Measurements from ENCODE around the gene NLRP4.

NLRP4 gene, protein sequence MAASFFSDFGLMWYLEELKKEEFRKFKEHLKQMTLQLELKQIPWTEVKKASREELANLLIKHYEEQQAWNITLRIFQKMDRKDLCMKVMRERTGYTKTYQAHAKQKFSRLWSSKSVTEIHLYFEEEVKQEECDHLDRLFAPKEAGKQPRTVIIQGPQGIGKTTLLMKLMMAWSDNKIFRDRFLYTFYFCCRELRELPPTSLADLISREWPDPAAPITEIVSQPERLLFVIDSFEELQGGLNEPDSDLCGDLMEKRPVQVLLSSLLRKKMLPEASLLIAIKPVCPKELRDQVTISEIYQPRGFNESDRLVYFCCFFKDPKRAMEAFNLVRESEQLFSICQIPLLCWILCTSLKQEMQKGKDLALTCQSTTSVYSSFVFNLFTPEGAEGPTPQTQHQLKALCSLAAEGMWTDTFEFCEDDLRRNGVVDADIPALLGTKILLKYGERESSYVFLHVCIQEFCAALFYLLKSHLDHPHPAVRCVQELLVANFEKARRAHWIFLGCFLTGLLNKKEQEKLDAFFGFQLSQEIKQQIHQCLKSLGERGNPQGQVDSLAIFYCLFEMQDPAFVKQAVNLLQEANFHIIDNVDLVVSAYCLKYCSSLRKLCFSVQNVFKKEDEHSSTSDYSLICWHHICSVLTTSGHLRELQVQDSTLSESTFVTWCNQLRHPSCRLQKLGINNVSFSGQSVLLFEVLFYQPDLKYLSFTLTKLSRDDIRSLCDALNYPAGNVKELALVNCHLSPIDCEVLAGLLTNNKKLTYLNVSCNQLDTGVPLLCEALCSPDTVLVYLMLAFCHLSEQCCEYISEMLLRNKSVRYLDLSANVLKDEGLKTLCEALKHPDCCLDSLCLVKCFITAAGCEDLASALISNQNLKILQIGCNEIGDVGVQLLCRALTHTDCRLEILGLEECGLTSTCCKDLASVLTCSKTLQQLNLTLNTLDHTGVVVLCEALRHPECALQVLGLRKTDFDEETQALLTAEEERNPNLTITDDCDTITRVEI

DNA sequence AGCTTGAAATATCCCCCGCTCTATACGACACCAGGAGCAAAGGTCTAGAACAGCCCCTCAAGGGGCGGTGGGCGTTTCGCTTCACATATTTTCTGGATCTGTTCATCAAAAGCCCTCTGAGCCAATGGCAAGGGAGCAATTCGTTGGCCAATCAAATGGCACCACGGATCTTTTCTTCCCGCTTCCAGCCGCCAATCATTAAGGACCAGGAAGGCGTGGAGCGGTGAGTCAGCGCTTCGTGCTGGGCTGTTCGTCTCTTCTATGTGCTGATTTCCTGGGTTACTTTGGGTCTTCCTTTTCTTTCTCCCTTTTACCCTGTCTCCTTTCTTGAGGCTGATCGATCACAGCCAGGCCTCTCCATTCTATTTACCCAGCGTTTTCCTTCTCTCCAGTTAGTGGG lies at the start of gene NLRP4:
Gene NLRP4 (plus strand): TSS at position 201 of the 400 bp plus-strand sequence. CDS start 15,541 bp downstream, outside the sequence.
- no peak for DNase-seq

GRCh38 chr19:55795021-55795420 lies 41.3 kb upstream of the NLRP4 start:
- no peak for DNase-seq

DNA sequence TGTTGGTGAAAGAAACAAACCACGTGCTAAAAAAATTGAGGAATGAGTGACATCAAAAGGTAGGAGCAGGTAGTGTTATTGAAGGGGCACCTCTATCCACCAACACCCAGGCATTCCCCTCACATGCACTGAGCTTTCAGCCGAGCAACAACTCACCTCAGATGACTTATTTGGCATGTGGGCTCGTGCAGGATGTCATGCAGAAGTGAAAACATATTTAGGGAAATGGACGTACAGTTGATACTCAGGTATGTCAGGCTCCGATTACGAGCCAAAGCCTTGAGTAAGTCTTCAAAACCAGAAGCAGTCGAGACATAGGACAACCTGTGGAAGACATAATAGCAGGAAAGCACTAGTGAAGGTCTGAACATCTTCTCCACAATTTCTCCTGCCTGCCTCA lies 34.9 kb upstream of the NLRP4 start:
- DNase-seq = no peak

DNA sequence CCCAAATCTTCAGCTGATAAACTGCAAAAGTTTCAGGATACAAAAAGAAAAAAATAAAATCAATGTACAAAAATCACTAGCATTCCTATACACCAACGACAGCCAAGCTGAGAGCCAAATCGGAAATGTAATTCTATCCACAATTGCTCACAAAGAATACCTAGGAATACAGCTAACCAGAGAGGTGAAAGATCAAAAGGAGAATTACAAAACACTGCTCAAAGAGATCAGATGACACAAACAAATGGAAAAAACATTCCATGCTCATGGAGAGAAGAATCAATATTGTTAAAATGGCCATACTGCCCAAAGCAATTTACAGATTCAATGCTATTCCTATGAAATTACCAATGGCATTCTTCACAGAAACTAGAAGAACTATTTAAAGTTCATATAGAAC lies 34.1 kb upstream of the NLRP4 start:
- no peak for DNase-seq

GRCh38 chr19:55809381-55810058 lies 26.8 kb upstream of the NLRP4 start:
- peak; percentile 91 for DNase-seq

- no peak for DNase-seq
Observed at GRCh38 chr19:55811340-55811739, 25.0 kb upstream of the NLRP4 start.

GRCh38 chr19:55812449-55812848 lies 23.9 kb upstream of the NLRP4 start:
- no peak for DNase-seq

- no peak for DNase-seq
Observed at GRCh38 chr19:55813906-55814305, 22.4 kb upstream of the NLRP4 start.

DNA sequence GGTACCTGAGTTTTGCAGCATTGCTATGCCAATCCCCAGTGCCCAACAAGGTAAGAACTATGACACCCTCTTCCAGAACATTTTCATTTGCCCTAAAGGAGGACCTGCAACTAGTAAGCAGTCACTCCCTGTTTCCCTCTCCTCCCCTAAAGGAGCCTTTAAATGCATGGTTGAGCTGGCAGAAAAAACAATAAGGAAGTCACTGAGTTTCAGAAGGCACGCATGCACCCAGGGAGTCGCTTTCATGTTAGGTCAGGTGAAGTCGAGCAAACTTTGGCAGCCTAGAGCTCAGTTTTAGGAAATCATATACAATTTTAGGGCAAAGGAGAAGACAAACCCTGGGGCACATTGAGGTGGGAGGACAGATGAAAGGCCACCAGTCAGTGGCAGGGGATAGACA lies 16.3 kb upstream of the NLRP4 start:
- no peak for DNase-seq

GRCh38 chr19:55830656-55831055 lies 5.7 kb upstream of the NLRP4 start:
- DNase-seq = no peak

DNA sequence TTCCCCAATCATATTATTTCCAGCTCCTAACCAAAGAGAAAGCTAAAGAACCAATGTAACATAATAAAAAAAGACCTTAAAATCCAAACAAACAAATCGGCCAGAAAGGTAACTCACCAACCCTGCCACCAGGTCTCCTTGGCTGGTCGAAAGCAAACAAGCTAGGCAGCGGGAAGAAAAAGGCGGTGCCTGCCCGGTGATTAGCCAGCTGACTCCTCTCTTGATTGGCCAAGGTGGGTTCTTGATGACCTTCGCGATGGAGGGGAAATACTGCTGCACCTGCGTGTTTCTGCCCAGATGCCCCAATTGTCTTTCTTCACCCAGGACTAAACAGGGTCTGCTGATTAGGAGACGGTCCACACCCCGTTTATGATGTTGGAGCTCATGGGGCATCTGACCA lies 4.5 kb upstream of the NLRP4 start, which contains the start of gene NLRP11:
Gene NLRP11 (minus strand): TSS at position 154 of the 400 bp plus-strand sequence. CDS start 13,825 bp downstream, outside the sequence.
- no peak for DNase-seq

DNA sequence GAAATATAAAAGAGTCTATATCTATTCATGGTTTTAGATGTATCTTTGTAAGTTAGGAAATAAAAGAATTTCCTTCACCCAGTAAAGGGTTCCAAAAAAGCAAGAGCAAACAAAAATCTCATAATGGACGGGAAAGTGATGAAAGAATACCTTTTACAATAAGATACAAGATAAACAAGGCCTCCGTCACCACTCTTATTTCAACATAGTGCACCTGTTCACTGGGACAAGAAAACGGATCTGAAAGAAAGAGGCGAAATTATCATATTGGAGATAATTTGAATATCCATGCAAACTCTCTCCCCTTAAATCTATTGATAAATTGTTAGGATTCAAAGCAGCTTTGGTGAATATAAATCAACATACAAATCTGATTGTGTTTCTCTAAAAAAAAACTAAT lies 3.7 kb upstream of the NLRP4 start:
- DNase-seq = no peak

- no peak for DNase-seq
Observed at GRCh38 chr19:55838251-55838650, 1.9 kb downstream of the NLRP4 start.

DNA sequence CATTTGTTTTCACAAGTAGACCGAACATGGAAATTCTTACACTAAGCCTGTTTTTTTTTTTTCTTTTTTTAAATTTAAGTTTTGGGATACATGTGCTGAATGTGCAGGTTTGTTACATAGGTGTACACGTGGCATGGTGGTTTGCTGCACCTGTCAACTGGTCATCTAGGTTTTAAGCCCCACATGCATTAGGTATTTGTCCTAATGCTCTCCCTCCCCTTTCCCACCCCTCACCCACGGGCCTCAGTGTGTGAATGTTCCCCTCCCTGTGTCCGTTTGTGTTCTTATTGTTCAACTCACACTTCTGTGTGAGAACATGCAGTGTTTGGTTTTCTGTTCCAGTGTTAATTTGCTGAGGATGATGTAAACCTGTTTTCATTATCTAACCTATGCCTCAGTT lies 2.6 kb downstream of the NLRP4 start:
- DNase-seq = no peak

DNA sequence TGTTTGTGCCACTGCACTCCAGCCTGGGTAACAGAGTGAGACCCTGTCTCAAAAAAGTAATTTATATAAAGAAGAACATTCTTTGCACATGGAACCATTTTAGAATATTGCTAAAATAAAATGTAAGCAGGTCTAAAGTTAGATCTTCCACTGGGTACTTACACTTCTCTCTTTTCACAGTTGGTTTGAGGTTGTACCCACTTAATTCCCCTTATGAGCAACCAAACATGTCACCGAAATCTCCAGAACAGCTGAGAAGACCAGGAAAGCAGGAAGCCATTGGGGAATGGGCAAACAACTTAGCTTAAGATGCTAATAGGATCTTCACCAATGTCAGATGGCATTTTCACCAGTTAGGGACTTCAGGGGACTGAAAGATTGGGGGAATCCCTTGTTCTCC lies 18.8 kb downstream of the NLRP4 start:
- no peak for DNase-seq

- DNase-seq = no peak
Observed at GRCh38 chr19:55857149-55857548, 20.8 kb downstream of the NLRP4 start.

GRCh38 chr19:55857974-55858373 lies 21.6 kb downstream of the NLRP4 start:
- DNase-seq = no peak

- DNase-seq = no peak
Observed at GRCh38 chr19:55858401-55858800, 22.1 kb downstream of the NLRP4 start.

DNA sequence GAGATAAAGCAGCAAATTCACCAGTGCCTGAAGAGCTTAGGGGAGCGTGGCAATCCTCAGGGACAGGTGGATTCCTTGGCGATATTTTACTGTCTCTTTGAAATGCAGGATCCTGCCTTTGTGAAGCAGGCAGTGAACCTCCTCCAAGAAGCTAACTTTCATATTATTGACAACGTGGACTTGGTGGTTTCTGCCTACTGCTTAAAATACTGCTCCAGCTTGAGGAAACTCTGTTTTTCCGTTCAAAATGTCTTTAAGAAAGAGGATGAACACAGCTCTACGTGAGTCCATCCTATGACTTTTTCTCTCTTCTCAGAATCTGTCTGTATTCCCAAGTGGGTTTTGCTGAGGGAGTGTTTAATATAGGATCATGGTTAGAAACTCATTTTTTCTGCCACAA lies 22.6 kb downstream of the NLRP4 start:
- DNase-seq = no peak

- no peak for DNase-seq
Observed at GRCh38 chr19:55866521-55866920, 30.2 kb downstream of the NLRP4 start.

- no peak for DNase-seq
Observed at GRCh38 chr19:55867101-55867500, 30.8 kb downstream of the NLRP4 start.

- DNase-seq = no peak
Observed at GRCh38 chr19:55870736-55871135, 34.4 kb downstream of the NLRP4 start.

DNA sequence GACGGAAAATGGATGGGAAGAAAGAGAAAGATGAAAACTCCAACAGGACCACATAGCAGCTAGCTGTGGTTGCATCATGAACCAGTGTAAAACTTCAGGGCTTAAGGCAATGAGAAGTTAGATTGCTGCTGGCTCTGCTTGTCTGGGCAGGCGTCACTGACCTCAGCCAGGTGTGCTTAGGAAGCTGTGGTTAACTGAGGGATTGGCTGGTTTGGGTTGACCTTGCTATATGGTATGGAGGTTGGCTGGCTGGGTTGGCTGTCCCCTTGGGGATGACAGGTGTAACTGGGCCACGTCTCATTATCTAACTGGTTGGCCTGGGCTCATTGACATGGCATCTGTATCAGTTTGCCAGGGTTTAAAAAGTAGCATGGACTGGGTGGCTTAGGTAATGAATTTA lies 40.9 kb downstream of the NLRP4 start:
- no peak for DNase-seq

All from NCI-H2081 treated with DMSO at 0.1 percent for 48 hours (cell line).